Caco-2 (cell line): Measurements from ENCODE around the gene DAB1. TPM values are rescaled to one million over a fixed set of nuclear protein-coding genes. Genes with fewer than 3 reads are reported as not detected.

ENCODE experiments used
- BruUV-seq: library from RNA; stranded (reverse); fragments of 400-500 nt; replicated peaks from 2 replicates; lab custom pipeline; 2021; lab: Mats Ljungman, UMichigan
- CTCF ChIA-PET: fragments of 300-600 bp; sonication (Branson Sonifier 250); formaldehyde crosslinking; loops from one replicate; lab custom pipeline; 2022; ENCODE audit warnings: antibody characterized with exemption; lab: Charles Lee
- POLR2A ChIA-PET: fragments of 300-600 bp; sonication (Branson Sonifier 250); formaldehyde crosslinking; loops from one replicate; lab custom pipeline; 2022; ENCODE audit warnings: antibody characterized with exemption; lab: Charles Lee
- DNase-seq, 2 experiments: peaks; one replicate each; pipeline versions ENCODE4 v3.0.0 to v3.0.0-alpha.2; 2020 to 2022
- H3K27me3 ChIP-seq: replicated peaks from 2 replicates; pipeline ENCODE4 v1.6.0; 2011; ENCODE audit warnings: low read length; ENCODE audit not compliant: control insufficient read depth, insufficient read depth
- H3K36me3 ChIP-seq: 2 replicates; pipeline ENCODE4 v1.5.1; 2011; ENCODE audit warnings: low read length; ENCODE audit not compliant: control insufficient read depth, insufficient read depth
- H3K4me1 ChIP-seq: fragments of 250-450 bp; sonication (Bioruptor Pico); 2 replicates; pipeline ENCODE4 v1.5.1; 2020; ENCODE audit warnings: mild to moderate bottlenecking
- H3K4me3 ChIP-seq: 2 replicates; pipeline ENCODE4 v1.5.1; 2011; ENCODE audit warnings: low read depth, mild to moderate bottlenecking, control low read depth, low read length
- H3K9me3 ChIP-seq: fragments of 250-450 bp; sonication (Bioruptor Pico); 2 replicates; pipeline ENCODE4 v1.5.1; 2020; ENCODE audit warnings: mild to moderate bottlenecking, moderate library complexity
- H3K27ac Mint-ChIP-seq: one replicate; pipeline ENCODE4 v1.8.0; 2022; ENCODE audit warnings: mixed read lengths; ENCODE audit not compliant: unreplicated experiment
- H3K27me3 Mint-ChIP-seq: one replicate; pipeline ENCODE4 v1.8.0; 2022; ENCODE audit warnings: mixed read lengths; ENCODE audit not compliant: insufficient read depth, unreplicated experiment
- H3K36me3 Mint-ChIP-seq: one replicate; pipeline ENCODE4 v1.8.0; 2022; ENCODE audit warnings: mild to moderate bottlenecking, mixed read lengths; ENCODE audit not compliant: insufficient read depth, unreplicated experiment
- H3K4me1 Mint-ChIP-seq: one replicate; pipeline ENCODE4 v1.8.0; 2022; ENCODE audit warnings: low read depth, mixed read lengths; ENCODE audit not compliant: unreplicated experiment
- H3K4me3 Mint-ChIP-seq: one replicate; pipeline ENCODE4 v1.8.0; 2022; ENCODE audit warnings: mild to moderate bottlenecking, moderate library complexity, mixed read lengths; ENCODE audit not compliant: unreplicated experiment
- H3K9me3 Mint-ChIP-seq: one replicate; pipeline ENCODE4 v1.8.0; 2022; ENCODE audit warnings: mixed read lengths; ENCODE audit not compliant: unreplicated experiment
- intact Hi-C: fragments of 100-400 bp; cut with micrococcal nuclease; formaldehyde crosslinking; loops from one replicate; pipeline ENCODE4 v1.10.0; 2022; ENCODE audit not compliant: unreplicated experiment
- total RNA-seq: library from RNA; stranded (reverse); gene quantifications from 2 replicates; pipeline ENCODE4 v1.2.3, GENCODE V29; 2022
- TF ChIP-seq, protein P1 (sequence below), 2 experiments: fragments of 200-600 bp in 1 of 2; IDR thresholded peaks; 1 replicate in 1 of 2; 2 replicates in 1 of 2; pipeline versions ENCODE4 v1.5.1 to v1.8.0; 2011 to 2022; ENCODE audit warnings: antibody characterized with exemption in 1 of 2, control low read depth in 1 of 2, inconsistent platforms in 1 of 2, low read depth in 1 of 2, low read length in 1 of 2, mild to moderate bottlenecking in 1 of 2, moderate library complexity in 1 of 2; ENCODE audit not compliant: insufficient read depth in 1 of 2, severe bottlenecking in 1 of 2, unreplicated experiment in 1 of 2

Gene DAB1
- total RNA-seq, 1 experiment from 2014 or later = 0.32 TPM

DNA sequence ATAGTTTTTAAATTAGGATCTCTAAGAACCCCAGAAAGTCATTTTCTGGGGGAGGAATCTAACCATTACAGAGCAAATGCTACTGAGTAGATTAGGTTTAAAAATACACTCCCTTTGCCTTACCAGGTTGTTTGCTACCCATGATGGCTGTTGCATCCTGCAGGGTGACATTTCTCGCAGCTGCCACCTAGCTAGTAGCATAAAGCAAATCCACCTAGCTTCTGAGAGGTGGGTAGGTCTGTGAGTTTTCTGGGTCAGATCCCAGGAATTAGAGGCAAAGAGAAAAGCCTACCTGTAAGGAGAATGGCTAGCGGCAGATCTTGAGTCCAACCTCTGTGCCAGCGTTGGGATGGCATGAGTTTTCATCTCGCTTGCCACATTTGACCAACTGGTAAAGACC, 95.9 kb downstream of the DAB1 start:
- no peak for DNase-seq
- no peaks in the 10 kb centered on the region for H3K27me3 ChIP-seq
- ChIA-PET CTCF (no interaction called here), POLR2A (no interaction called here)
- Mint-ChIP-seq H3K4me3 (no peak overlapping the region), H3K27me3 (no peaks in the 10 kb centered on the region), H3K36me3 (no peaks in the 10 kb centered on the region), H3K4me1 (peaks cover 7% of the 10 kb centered on the region), H3K27ac (no peak overlapping the region), H3K9me3 (no peaks in the 10 kb centered on the region)
- H3K4me3 ChIP-seq = no peak overlapping the region
- BruUV-seq = no TSS peak
- TF ChIP-seq, protein P1, sequence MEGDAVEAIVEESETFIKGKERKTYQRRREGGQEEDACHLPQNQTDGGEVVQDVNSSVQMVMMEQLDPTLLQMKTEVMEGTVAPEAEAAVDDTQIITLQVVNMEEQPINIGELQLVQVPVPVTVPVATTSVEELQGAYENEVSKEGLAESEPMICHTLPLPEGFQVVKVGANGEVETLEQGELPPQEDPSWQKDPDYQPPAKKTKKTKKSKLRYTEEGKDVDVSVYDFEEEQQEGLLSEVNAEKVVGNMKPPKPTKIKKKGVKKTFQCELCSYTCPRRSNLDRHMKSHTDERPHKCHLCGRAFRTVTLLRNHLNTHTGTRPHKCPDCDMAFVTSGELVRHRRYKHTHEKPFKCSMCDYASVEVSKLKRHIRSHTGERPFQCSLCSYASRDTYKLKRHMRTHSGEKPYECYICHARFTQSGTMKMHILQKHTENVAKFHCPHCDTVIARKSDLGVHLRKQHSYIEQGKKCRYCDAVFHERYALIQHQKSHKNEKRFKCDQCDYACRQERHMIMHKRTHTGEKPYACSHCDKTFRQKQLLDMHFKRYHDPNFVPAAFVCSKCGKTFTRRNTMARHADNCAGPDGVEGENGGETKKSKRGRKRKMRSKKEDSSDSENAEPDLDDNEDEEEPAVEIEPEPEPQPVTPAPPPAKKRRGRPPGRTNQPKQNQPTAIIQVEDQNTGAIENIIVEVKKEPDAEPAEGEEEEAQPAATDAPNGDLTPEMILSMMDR (IDR thresholded peaks at IDR 0.05; ENCODE audit: insufficient read depth in 1 of 2, low read depth in 1 of 2, low read length in 1 of 2, severe bottlenecking in 1 of 2, unreplicated experiment in 1 of 2) = no peak
- H3K4me1 ChIP-seq = peaks cover 10% of the 10 kb centered on the region; the same call in 1 of the 2 replicates
- no peaks in the 10 kb centered on the region for H3K36me3 ChIP-seq
- intact Hi-C loops = no loop called here
- H3K9me3 ChIP-seq = no peaks in the 10 kb centered on the region

DNA sequence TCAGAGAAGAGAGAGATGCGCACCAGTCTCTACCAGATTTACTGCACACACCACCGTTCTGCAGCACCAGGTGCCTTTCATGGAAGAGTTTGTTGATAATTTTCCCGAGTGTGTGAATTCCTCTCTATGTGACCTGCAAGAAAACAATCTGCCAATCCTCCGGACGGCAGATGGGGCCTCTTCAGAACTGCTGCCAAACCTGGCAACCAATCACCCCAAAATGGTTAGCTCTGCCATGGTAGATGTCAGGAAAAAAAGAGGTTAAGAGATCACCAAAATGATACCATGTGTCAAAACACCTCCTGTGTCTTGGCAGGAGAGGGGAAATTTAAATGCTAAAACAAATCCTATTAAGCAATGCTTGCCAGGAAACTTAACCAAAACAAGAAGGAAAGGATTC, 96.5 kb downstream of the DAB1 start:
- H3K9me3 Mint-ChIP-seq = no peaks in the 10 kb centered on the region
- BruUV-seq = no TSS peak
- no peak overlapping the region for H3K4me3 Mint-ChIP-seq
- no peak for DNase-seq
- ChIA-PET CTCF (no interaction called here), POLR2A (no interaction called here)
- Histone ChIP-seq H3K4me3 (no peak overlapping the region), H3K9me3 (no peaks in the 10 kb centered on the region), H3K27me3 (no peaks in the 10 kb centered on the region), H3K4me1 (peaks cover 10% of the 10 kb centered on the region; the same call in 1 of the 2 replicates), H3K36me3 (no peaks in the 10 kb centered on the region)
- H3K27ac Mint-ChIP-seq = no peak overlapping the region
- TF ChIP-seq, protein P1 (IDR thresholded peaks at IDR 0.05; ENCODE audit: insufficient read depth in 1 of 2, low read depth in 1 of 2, low read length in 1 of 2, severe bottlenecking in 1 of 2, unreplicated experiment in 1 of 2) = no peak
- peaks cover 7% of the 10 kb centered on the region for H3K4me1 Mint-ChIP-seq
- no peaks in the 10 kb centered on the region for H3K36me3 Mint-ChIP-seq
- intact Hi-C loops = no loop called here
- H3K27me3 Mint-ChIP-seq = no peaks in the 10 kb centered on the region

DNA sequence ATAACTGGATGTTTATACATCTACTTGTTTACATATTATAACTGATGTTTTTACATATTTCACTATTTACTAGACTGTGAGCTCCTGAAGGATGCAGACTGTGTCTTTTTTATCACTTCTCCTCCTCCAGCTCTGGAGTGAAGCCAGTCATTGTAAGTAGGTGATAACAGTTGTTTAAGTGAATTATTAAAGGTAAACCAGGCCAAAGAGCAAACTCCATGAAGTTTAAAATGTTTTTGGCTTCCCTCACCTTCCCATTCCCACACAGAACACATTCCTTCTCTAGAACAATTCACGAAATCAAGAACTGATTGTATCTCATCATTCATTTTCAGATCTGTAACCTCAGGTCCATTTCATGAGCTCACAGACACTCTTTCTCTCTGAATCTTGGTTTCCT, 98.3 kb downstream of the DAB1 start:
- Histone ChIP-seq H3K36me3 (no peaks in the 10 kb centered on the region), H3K4me3 (no peak overlapping the region), H3K27me3 (no peaks in the 10 kb centered on the region), H3K4me1 (peaks cover 10% of the 10 kb centered on the region; the same call in 1 of the 2 replicates), H3K9me3 (no peaks in the 10 kb centered on the region)
- no peaks in the 10 kb centered on the region for H3K9me3 Mint-ChIP-seq
- no peak overlapping the region for H3K27ac Mint-ChIP-seq
- H3K27me3 Mint-ChIP-seq = no peaks in the 10 kb centered on the region
- ChIA-PET CTCF (no interaction called here), POLR2A (no interaction called here)
- intact Hi-C loops = no loop called here
- H3K4me3 Mint-ChIP-seq = no peak overlapping the region
- H3K36me3 Mint-ChIP-seq = no peaks in the 10 kb centered on the region
- H3K4me1 Mint-ChIP-seq = peaks cover 7% of the 10 kb centered on the region
- TF ChIP-seq, protein P1 (IDR thresholded peaks at IDR 0.05; ENCODE audit: insufficient read depth in 1 of 2, low read depth in 1 of 2, low read length in 1 of 2, severe bottlenecking in 1 of 2, unreplicated experiment in 1 of 2) = no peak
- BruUV-seq = no TSS peak
- no peak for DNase-seq
